OCI-LY7 (cell line): ENCODE measurements around the gene CLEC2B.

ENCODE experiments used
- CTCF ChIP-seq: fragments of 200-600 bp; sonication (generic); conservative IDR thresholded peaks from 2 replicates; pipeline ENCODE4 v1.5.1; 2014; ENCODE audit warnings: mild to moderate bottlenecking, antibody characterized with exemption, low read length, moderate library complexity, mixed read lengths
- EZH2phosphoT487 ChIP-seq: fragments of 200-600 bp; sonication (generic); IDR thresholded peaks from 2 replicates; pipeline ENCODE4 v1.6.1; 2018; ENCODE audit warnings: low read depth, borderline replicate concordance, mild to moderate bottlenecking, mixed run types, antibody characterized with exemption, low read length, moderate library complexity, mixed read lengths

- TF ChIP-seq CTCF (no peak), EZH2phosphoT487 (no peak)
Measured at GRCh38 chr12:9881988-9882387, 12.8 kb upstream of the CLEC2B start.
